IPS-18a (cell line): ENCODE data around the gene TIMP2.

ENCODE experiments used
- H3K27ac ChIP-seq: one replicate; pipeline ENCODE4 v1.5.1; 2013; ENCODE audit warnings: low read length
- H3K27me3 ChIP-seq: one replicate; pipeline ENCODE4 v1.6.1; 2013; ENCODE audit warnings: mild to moderate bottlenecking, low read length; ENCODE audit not compliant: control insufficient read depth, insufficient read depth
- H3K36me3 ChIP-seq: one replicate; pipeline ENCODE4 v1.6.1; 2013; ENCODE audit warnings: low read depth, low read length; ENCODE audit not compliant: control insufficient read depth
- H3K4me1 ChIP-seq: one replicate; pipeline ENCODE4 v1.6.1; 2013; ENCODE audit warnings: low read depth, low read length; ENCODE audit not compliant: control insufficient read depth
- H3K4me3 ChIP-seq: one replicate; pipeline ENCODE4 v1.5.1; 2013; ENCODE audit warnings: low read length
- H3K9ac ChIP-seq: one replicate; pipeline ENCODE4 v1.6.1; 2013; ENCODE audit warnings: mild to moderate bottlenecking, low read length, moderate library complexity
- H3K9me3 ChIP-seq: one replicate; pipeline ENCODE4 v1.6.1; 2013; ENCODE audit warnings: low read depth, low read length; ENCODE audit not compliant: control insufficient read depth

The TIMP2 gene

GRCh38 chr17:78834571-78834970, 90.6 kb downstream of the TIMP2 start:
- Histone ChIP-seq H3K27ac (no peak overlapping the region), H3K4me3 (no peak overlapping the region), H3K27me3 (no peaks in the 10 kb centered on the region), H3K9me3 (no peaks in the 10 kb centered on the region), H3K9ac (no peak overlapping the region), H3K36me3 (peaks cover 70% of the 10 kb centered on the region), H3K4me1 (peaks cover 8% of the 10 kb centered on the region)

GRCh38 chr17:78832541-78832810, 92.7 kb downstream of the TIMP2 start:
- Histone ChIP-seq H3K27me3 (no peaks in the 10 kb centered on the region), H3K27ac (no peak overlapping the region), H3K9me3 (no peaks in the 10 kb centered on the region), H3K36me3 (peaks cover 83% of the 10 kb centered on the region), H3K9ac (no peak overlapping the region), H3K4me1 (no peaks in the 10 kb centered on the region), H3K4me3 (no peak overlapping the region)

GRCh38 chr17:78831688-78832540, 93.3 kb downstream of the TIMP2 start:
- Histone ChIP-seq H3K4me3 (no peak overlapping the region), H3K36me3 (peaks cover 82% of the 10 kb centered on the region), H3K9me3 (no peaks in the 10 kb centered on the region), H3K4me1 (no peaks in the 10 kb centered on the region), H3K27me3 (no peaks in the 10 kb centered on the region), H3K9ac (no peak overlapping the region), H3K27ac (no peak overlapping the region)

GRCh38 chr17:78829477-78829876, 95.7 kb downstream of the TIMP2 start:
- Histone ChIP-seq H3K27ac (no peak overlapping the region), H3K4me1 (no peaks in the 10 kb centered on the region), H3K4me3 (no peak overlapping the region), H3K9me3 (no peaks in the 10 kb centered on the region), H3K27me3 (no peaks in the 10 kb centered on the region), H3K36me3 (peaks cover 83% of the 10 kb centered on the region), H3K9ac (no peak overlapping the region)

- peaks cover 83% of the 10 kb centered on the region for H3K36me3 ChIP-seq
- H3K27me3 ChIP-seq: no peaks in the 10 kb centered on the region
- H3K4me3 ChIP-seq: no peak overlapping the region
- H3K9me3 ChIP-seq: no peaks in the 10 kb centered on the region
- no peak overlapping the region for H3K9ac ChIP-seq
- H3K27ac ChIP-seq: no peak overlapping the region
- no peaks in the 10 kb centered on the region for H3K4me1 ChIP-seq
These were observed 96.6 kb downstream of the TIMP2 start for GRCh38 chr17:78828470-78829185.

GRCh38 chr17:78826836-78827509, 98.2 kb downstream of the TIMP2 start:
- Histone ChIP-seq H3K4me1 (no peaks in the 10 kb centered on the region), H3K9me3 (no peaks in the 10 kb centered on the region), H3K36me3 (peaks cover 82% of the 10 kb centered on the region), H3K27ac (no peak overlapping the region), H3K4me3 (no peak overlapping the region), H3K27me3 (no peaks in the 10 kb centered on the region), H3K9ac (no peak overlapping the region)

- no peaks in the 10 kb centered on the region for H3K27me3 ChIP-seq
- no peaks in the 10 kb centered on the region for H3K9me3 ChIP-seq
- no peaks in the 10 kb centered on the region for H3K4me1 ChIP-seq
- H3K27ac ChIP-seq: no peak overlapping the region
- no peak overlapping the region for H3K9ac ChIP-seq
- no peak overlapping the region for H3K4me3 ChIP-seq
- peaks cover 82% of the 10 kb centered on the region for H3K36me3 ChIP-seq
These were observed 98.8 kb downstream of the TIMP2 start for GRCh38 chr17:78826421-78826820.

- H3K9me3 ChIP-seq: no peaks in the 10 kb centered on the region
- no peak overlapping the region for H3K4me3 ChIP-seq
- H3K4me1 ChIP-seq: no peaks in the 10 kb centered on the region
- no peak overlapping the region for H3K27ac ChIP-seq
- no peaks in the 10 kb centered on the region for H3K27me3 ChIP-seq
- no peak overlapping the region for H3K9ac ChIP-seq
- H3K36me3 ChIP-seq: peaks cover 83% of the 10 kb centered on the region
These were observed 99.5 kb downstream of the TIMP2 start for GRCh38 chr17:78825696-78826095.

GRCh38 chr17:78824240-78824639, 100.9 kb downstream of the TIMP2 start:
- peaks cover 88% of the 10 kb centered on the region for H3K36me3 ChIP-seq
- no peaks in the 10 kb centered on the region for H3K4me1 ChIP-seq
- H3K9me3 ChIP-seq: no peaks in the 10 kb centered on the region
- no peak overlapping the region for H3K9ac ChIP-seq
- no peaks in the 10 kb centered on the region for H3K27me3 ChIP-seq
- H3K4me3 ChIP-seq: no peak overlapping the region
- no peak overlapping the region for H3K27ac ChIP-seq

GRCh38 chr17:78823282-78824046, 101.7 kb downstream of the TIMP2 start:
- Histone ChIP-seq H3K9me3 (no peaks in the 10 kb centered on the region), H3K36me3 (peaks cover 91% of the 10 kb centered on the region), H3K4me1 (no peaks in the 10 kb centered on the region)

GRCh38 chr17:78822552-78822951, 102.6 kb downstream of the TIMP2 start:
- Histone ChIP-seq H3K9me3 (no peaks in the 10 kb centered on the region), H3K4me1 (no peaks in the 10 kb centered on the region), H3K27me3 (no peaks in the 10 kb centered on the region), H3K4me3 (no peak overlapping the region), H3K27ac (no peak overlapping the region), H3K9ac (no peak overlapping the region), H3K36me3 (peaks cover 91% of the 10 kb centered on the region)

More at GRCh38 chr17:78823282-78824046, 101.7 kb downstream of the TIMP2 start:
- no peak overlapping the region for H3K9ac ChIP-seq
- H3K27me3 ChIP-seq: no peaks in the 10 kb centered on the region
- H3K4me3 ChIP-seq: no peak overlapping the region
- no peak overlapping the region for H3K27ac ChIP-seq
